SU-DHL-6 (cell line): Measurements from ENCODE around the gene CFAP54.
"Not testable (repeated sequence)": the region's sequence is repeated elsewhere in the genome, so short reads cannot be mapped to it uniquely, and the experiment has no call there.

Source experiments
- H2AFZ ChIP-seq: fragments of 200-600 bp; sonication (generic); 2 replicates; pipeline ENCODE4 v1.6.1; 2014; ENCODE audit warnings: low read depth, mild to moderate bottlenecking, moderate library complexity, mixed read lengths, antibody characterized with exemption, low read length; ENCODE audit not compliant: severe bottlenecking
- H3F3A ChIP-seq: fragments of 200-600 bp; shearing (Covaris generic); 2 replicates; pipeline ENCODE4 v1.6.0; 2016; ENCODE audit warnings: antibody characterized with exemption, mild to moderate bottlenecking; ENCODE audit not compliant: insufficient read depth
- H3K27ac ChIP-seq: fragments of 200-600 bp; sonication (generic); 2 replicates; pipeline ENCODE4 v1.5.1; 2016; ENCODE audit warnings: low read depth, mild to moderate bottlenecking, low read length, moderate library complexity, mixed read lengths
- H3K27me3 ChIP-seq: fragments of 200-600 bp; sonication (generic), shearing (Covaris generic); 2 replicates; pipeline ENCODE4 v1.6.0; 2014; ENCODE audit warnings: mild to moderate bottlenecking, low read length
- H3K36me3 ChIP-seq: fragments of 200-600 bp; sonication (generic); 2 replicates; pipeline ENCODE4 v1.6.1; 2014; ENCODE audit warnings: mild to moderate bottlenecking, low read length, mixed read lengths
- H3K4me2 ChIP-seq: fragments of 300-600, 200-600 bp; shearing (Covaris generic), sonication (generic); 2 replicates; pipeline ENCODE4 v1.6.0; 2014; ENCODE audit warnings: low read length, low read depth, mild to moderate bottlenecking; ENCODE audit not compliant: poor library complexity, severe bottlenecking
- H3K4me3 ChIP-seq: fragments of 200-600 bp; sonication (generic); 2 replicates; pipeline ENCODE4 v1.5.1; 2014; ENCODE audit warnings: antibody characterized with exemption, low read length, mild to moderate bottlenecking, mixed read lengths; ENCODE audit not compliant: insufficient read depth, poor library complexity, severe bottlenecking
- H3K79me2 ChIP-seq: fragments of 200-600 bp; sonication (generic); 2 replicates; pipeline ENCODE4 v1.6.1; 2014; ENCODE audit warnings: mild to moderate bottlenecking, low read length, moderate library complexity; ENCODE audit not compliant: insufficient read depth
- H3K9ac ChIP-seq: fragments of 200-600 bp; sonication (generic); 2 replicates; pipeline ENCODE4 v1.7.0; 2014; ENCODE audit warnings: mild to moderate bottlenecking, low read length
- H3K9me2 ChIP-seq: fragments of 200-600 bp; sonication (generic); replicated peaks from 2 replicates; pipeline ENCODE4 v1.6.1; 2014; ENCODE audit warnings: low read length; ENCODE audit not compliant: insufficient read depth
- H3K9me3 ChIP-seq: fragments of 200-600 bp; sonication (generic); 2 replicates; pipeline ENCODE4 v1.6.1; 2014; ENCODE audit warnings: low read length, mixed read lengths; ENCODE audit not compliant: insufficient read depth
- H4K20me1 ChIP-seq: fragments of 200-600 bp; sonication (generic); 2 replicates; pipeline ENCODE4 v1.6.1; 2014; ENCODE audit warnings: low read depth, mild to moderate bottlenecking, antibody characterized with exemption, low read length, moderate library complexity, mixed read lengths
- EZH2phosphoT487 ChIP-seq: fragments of 200-600 bp; sonication (generic), shearing (Covaris generic); conservative IDR thresholded peaks from 2 replicates; pipeline ENCODE4 v1.6.1; 2018; ENCODE audit warnings: mild to moderate bottlenecking, antibody characterized with exemption, low read length, moderate library complexity, mixed read lengths
- TF ChIP-seq, protein P1 (sequence below): fragments of 200-600 bp; sonication (generic); IDR thresholded peaks from one replicate; pipeline ENCODE4 v1.5.1; 2017; ENCODE audit warnings: antibody characterized with exemption, mild to moderate bottlenecking, low read length, moderate library complexity; ENCODE audit not compliant: insufficient read depth, poor library complexity, severe bottlenecking

The CFAP54 gene

DNA sequence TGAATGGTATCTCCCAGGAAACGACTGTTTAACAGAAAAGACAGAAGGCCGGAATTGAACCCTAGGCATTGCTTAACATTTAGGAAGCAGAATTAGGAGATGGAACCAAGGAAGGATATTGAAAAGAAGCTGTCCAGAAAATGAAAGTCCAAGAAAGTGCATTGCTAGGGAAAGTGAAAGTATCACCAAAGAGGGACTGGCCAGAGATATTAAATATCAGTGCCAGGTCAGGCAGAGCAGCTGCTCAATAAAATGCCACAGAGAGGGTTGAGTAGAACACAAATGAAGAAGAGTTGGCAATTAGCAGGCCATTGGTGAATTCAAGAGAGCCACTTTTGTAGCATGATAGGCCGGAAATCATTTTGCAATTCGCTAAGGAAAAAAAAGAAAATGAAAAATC, 101.6 kb downstream of the CFAP54 start:
- Histone ChIP-seq H3F3A (no peaks in the 10 kb centered on the region), H3K4me2 (no peak overlapping the region), H4K20me1 (no peaks in the 10 kb centered on the region), H3K27ac (no peak overlapping the region), H3K9me3 (no peaks in the 10 kb centered on the region), H3K27me3 (no peaks in the 10 kb centered on the region), H2AFZ (no peak overlapping the region), H3K9me2 (no peaks in the 10 kb centered on the region), H3K9ac (no peak overlapping the region), H3K36me3 (no peaks in the 10 kb centered on the region), H3K4me3 (no peak overlapping the region), H3K79me2 (no peaks in the 10 kb centered on the region)
- TF ChIP-seq, protein P1, sequence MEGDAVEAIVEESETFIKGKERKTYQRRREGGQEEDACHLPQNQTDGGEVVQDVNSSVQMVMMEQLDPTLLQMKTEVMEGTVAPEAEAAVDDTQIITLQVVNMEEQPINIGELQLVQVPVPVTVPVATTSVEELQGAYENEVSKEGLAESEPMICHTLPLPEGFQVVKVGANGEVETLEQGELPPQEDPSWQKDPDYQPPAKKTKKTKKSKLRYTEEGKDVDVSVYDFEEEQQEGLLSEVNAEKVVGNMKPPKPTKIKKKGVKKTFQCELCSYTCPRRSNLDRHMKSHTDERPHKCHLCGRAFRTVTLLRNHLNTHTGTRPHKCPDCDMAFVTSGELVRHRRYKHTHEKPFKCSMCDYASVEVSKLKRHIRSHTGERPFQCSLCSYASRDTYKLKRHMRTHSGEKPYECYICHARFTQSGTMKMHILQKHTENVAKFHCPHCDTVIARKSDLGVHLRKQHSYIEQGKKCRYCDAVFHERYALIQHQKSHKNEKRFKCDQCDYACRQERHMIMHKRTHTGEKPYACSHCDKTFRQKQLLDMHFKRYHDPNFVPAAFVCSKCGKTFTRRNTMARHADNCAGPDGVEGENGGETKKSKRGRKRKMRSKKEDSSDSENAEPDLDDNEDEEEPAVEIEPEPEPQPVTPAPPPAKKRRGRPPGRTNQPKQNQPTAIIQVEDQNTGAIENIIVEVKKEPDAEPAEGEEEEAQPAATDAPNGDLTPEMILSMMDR, result no peak
- no peak for TF ChIP-seq EZH2phosphoT487

DNA sequence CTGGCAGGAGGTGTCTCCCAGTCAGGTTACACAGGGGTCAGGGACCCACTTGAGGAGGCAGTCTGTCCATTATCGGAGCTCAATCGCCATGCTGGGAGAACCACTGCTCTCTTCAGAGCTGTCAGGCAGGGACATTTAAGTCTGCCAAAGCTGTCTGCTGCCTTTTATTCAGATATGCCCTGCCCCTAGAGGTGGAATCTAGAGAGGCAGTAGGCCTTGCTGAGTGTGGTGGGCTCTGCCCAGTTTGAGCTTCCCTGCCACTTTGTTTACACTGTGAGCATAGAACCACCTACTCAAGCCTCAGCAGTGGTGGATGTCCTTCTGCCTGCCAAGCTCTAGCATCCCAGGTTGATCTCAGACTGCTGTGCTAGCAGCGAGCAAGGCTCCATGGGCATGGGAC, 115.0 kb downstream of the CFAP54 start:
- not testable (repeated sequence) for H2AFZ ChIP-seq, H3F3A ChIP-seq, H3K9ac ChIP-seq, H4K20me1 ChIP-seq, H3K79me2 ChIP-seq, H3K9me3 ChIP-seq, H3K27me3 ChIP-seq, H3K36me3 ChIP-seq, H3K4me2 ChIP-seq, H3K4me3 ChIP-seq, H3K27ac ChIP-seq, H3K9me2 ChIP-seq

DNA sequence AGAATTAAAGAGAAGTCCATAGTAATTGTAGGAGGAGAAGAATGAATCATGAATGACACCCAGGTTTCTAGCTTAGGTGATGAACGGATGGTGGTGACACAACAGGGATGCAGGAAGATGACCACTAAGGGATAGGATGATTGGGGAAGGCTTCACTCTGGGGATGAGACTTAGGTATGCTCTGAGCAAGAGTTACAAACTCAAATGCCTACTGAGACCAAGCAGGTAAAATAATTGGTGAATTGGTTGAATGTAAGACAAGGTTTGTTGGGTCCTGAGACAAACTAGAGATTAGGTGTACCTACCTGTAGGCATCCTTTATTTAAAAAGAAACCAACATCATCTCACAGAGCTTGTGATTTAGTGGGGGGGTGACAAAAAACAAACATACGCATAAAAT, 116.3 kb downstream of the CFAP54 start:
- Histone ChIP-seq H2AFZ (no peak overlapping the region), H3F3A (no peaks in the 10 kb centered on the region)
- no peak for TF ChIP-seq EZH2phosphoT487
- TF ChIP-seq, protein P1, result no peak

DNA sequence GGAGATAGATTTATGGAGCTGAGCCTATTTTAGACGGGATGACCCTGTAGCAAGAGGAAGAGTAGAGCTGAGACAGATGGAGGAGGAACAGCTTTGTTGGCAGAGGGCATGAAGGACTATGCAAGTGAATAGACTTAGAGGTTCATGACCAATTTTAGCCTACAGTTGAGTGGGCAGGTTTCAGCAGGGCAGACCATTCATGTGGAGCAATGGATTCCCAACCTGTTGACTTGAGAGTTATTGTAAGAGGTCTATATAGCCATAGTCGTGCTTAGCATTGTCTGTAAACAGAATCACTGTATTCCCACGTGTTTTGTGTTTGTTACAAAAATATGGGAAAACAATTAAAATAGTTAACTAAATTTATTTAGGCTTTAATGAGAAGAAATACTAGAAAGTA, 116.8 kb downstream of the CFAP54 start:
- H3F3A ChIP-seq, result no peaks in the 10 kb centered on the region
- no peaks in the 10 kb centered on the region for H3K9me3 ChIP-seq
- H3K27me3 ChIP-seq, result no peaks in the 10 kb centered on the region
- H3K4me3 ChIP-seq, result no peak overlapping the region
- H4K20me1 ChIP-seq, result no peaks in the 10 kb centered on the region
- H3K36me3 ChIP-seq, result no peaks in the 10 kb centered on the region
- H2AFZ ChIP-seq, result no peak overlapping the region
- no peak overlapping the region for H3K4me2 ChIP-seq
- H3K9ac ChIP-seq, result no peak overlapping the region
- H3K27ac ChIP-seq, result no peak overlapping the region
- H3K79me2 ChIP-seq, result no peaks in the 10 kb centered on the region
- TF ChIP-seq EZH2phosphoT487, result no peak
- TF ChIP-seq, protein P1, result no peak
- H3K9me2 ChIP-seq, result no peaks in the 10 kb centered on the region

More for the DNA sequence above, 116.3 kb downstream of the CFAP54 start:
- Histone ChIP-seq H3K4me3 (no peak overlapping the region), H3K79me2 (no peaks in the 10 kb centered on the region), H3K27ac (no peak overlapping the region), H3K9me3 (no peaks in the 10 kb centered on the region), H3K36me3 (no peaks in the 10 kb centered on the region), H3K4me2 (no peak overlapping the region), H3K27me3 (no peaks in the 10 kb centered on the region), H3K9me2 (no peaks in the 10 kb centered on the region), H4K20me1 (no peaks in the 10 kb centered on the region), H3K9ac (no peak overlapping the region)
